Endodermal cell (in vitro differentiated cells): Measurements from ENCODE around the gene CSN3. TPM values are rescaled to one million over a fixed set of nuclear protein-coding genes. Genes with fewer than 3 reads are reported as not detected.
A peak's percentile ranks its signal among the peaks of the same experiment; 100 is the strongest.

Experiments used
- DNase-seq: peaks from one replicate; pipeline ENCODE4 v3.0.0-alpha.2; 2017
- H3K27ac ChIP-seq: 2 replicates; pipeline ENCODE4 v1.5.1; 2013; ENCODE audit warnings: mild to moderate bottlenecking, low read depth, low read length, moderate library complexity
- H3K27me3 ChIP-seq: 2 replicates; pipeline ENCODE4 v1.6.1; 2013; ENCODE audit warnings: mild to moderate bottlenecking, low read length, moderate library complexity; ENCODE audit not compliant: insufficient read depth, control insufficient read depth, poor library complexity, severe bottlenecking
- H3K36me3 ChIP-seq: 2 replicates; pipeline ENCODE4 v1.7.0; 2013; ENCODE audit warnings: mild to moderate bottlenecking, low read length, moderate library complexity; ENCODE audit not compliant: control insufficient read depth, insufficient read depth
- H3K4me1 ChIP-seq: one replicate; pipeline ENCODE4 v1.7.0; 2013; ENCODE audit warnings: low read length; ENCODE audit not compliant: control insufficient read depth, insufficient read depth
- H3K4me3 ChIP-seq: 2 replicates; pipeline ENCODE4 v1.5.1; 2013; ENCODE audit warnings: mild to moderate bottlenecking, low read length, moderate library complexity
- H3K9ac ChIP-seq: 2 replicates; pipeline ENCODE4 v1.6.1; 2013; ENCODE audit warnings: mild to moderate bottlenecking, low read length, moderate library complexity; ENCODE audit not compliant: poor library complexity, severe bottlenecking; ENCODE audit errors: extremely low read depth
- H3K9me3 ChIP-seq: 2 replicates; pipeline ENCODE4 v1.6.1; 2013; ENCODE audit warnings: mild to moderate bottlenecking, low read length, moderate library complexity; ENCODE audit not compliant: control insufficient read depth
- H3K27ac Mint-ChIP-seq: 2 replicates; pipeline ENCODE4 v1.8.0; 2020; ENCODE audit warnings: mixed read lengths
- H3K27me3 Mint-ChIP-seq: 2 replicates; pipeline ENCODE4 v1.8.0; 2021; ENCODE audit warnings: mild to moderate bottlenecking, mixed read lengths; ENCODE audit not compliant: insufficient read depth
- H3K36me3 Mint-ChIP-seq: 2 replicates; pipeline ENCODE4 v1.8.0; 2020; ENCODE audit warnings: low read depth, mixed read lengths
- H3K4me1 Mint-ChIP-seq: 2 replicates; pipeline ENCODE4 v1.8.0; 2020; ENCODE audit warnings: mixed read lengths
- H3K4me3 Mint-ChIP-seq: 2 replicates; pipeline ENCODE4 v1.8.0; 2020; ENCODE audit warnings: mild to moderate bottlenecking, moderate library complexity, mixed read lengths
- H3K9me3 Mint-ChIP-seq: 2 replicates; pipeline ENCODE4 v1.8.0; 2020; ENCODE audit warnings: mild to moderate bottlenecking, mixed read lengths
- WGBS, 2 experiments: methylation state at CpG; one replicate each; pipeline versions ENCODE4 v1.1.5 to v1.1.7; 2013; ENCODE audit warnings: missing lambda C conversion rate in 2 of 2, mixed read lengths in 1 of 2; ENCODE audit not compliant: insufficient coverage in 1 of 2, insufficient read length in 1 of 2; 5-methylcytosine and 5-hydroxymethylcytosine counted together
- total RNA-seq, 2 donors: library from RNA; stranded (reverse); fragmentation: NEBNext Ultra II Directional in 1 of 2; extraction: Animal tissue kit (Norgen Biotek cat#: 25700) in 1 of 2; gene quantifications; 2 replicates in 1 of 2; 3 replicates in 1 of 2; pipeline ENCODE4 v1.2.1, GENCODE V29; 2021
- TF ChIP-seq, protein P1 (sequence below): fragments of 200-600 bp; sonication (generic); conservative IDR thresholded peaks from 2 replicates; pipeline ENCODE4 v1.5.0; 2021; ENCODE audit warnings: antibody characterized with exemption, mild to moderate bottlenecking

The CSN3 gene
- total RNA-seq, 2 donors from 2014 or later, result not detected

DNA sequence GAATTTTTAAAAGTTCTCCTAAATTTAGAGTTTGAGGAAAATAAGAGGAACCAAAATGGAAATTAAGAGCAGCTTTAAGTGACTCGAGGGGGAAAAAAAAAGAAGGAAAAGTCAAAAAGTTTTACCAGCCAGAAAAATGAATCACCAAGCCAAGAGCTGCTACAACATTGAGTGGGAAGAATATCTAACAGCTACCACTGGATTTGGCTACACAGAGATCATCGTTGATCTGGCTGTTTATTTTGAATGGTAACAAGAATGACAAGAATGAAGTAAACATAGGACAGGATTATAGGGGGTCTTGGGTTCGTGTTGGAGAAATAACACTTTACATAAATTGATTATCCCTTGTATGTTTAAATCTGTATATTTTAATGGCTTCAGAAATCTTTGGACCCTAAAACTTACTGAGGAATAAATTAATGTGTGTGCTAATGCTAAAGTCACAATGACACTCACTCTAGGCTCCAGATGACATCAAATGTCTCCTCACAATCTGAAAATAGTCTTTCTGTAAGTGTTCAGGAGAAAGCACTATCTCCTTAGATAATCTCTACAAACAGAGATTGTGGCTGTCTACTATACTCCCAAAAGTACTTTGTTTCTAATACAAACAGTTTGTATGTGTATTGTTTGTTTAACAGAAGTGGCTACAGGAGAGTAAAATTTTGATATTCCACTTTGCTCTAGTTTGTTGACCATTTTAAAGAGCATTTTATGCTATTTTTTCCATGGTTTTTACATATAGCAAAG lies 3.1 kb upstream of the CSN3 start:
- H3K9ac ChIP-seq, result no peak overlapping the region
- Mint-ChIP-seq H3K4me1 (peaks cover 26% of the 10 kb centered on the region), H3K9me3 (no peaks in the 10 kb centered on the region), H3K27me3 (no peaks in the 10 kb centered on the region), H3K4me3 (no peak overlapping the region), H3K27ac (no peak overlapping the region), H3K36me3 (no peaks in the 10 kb centered on the region)
- no peaks in the 10 kb centered on the region for H3K27me3 ChIP-seq
- H3K27ac ChIP-seq, result no peak overlapping the region
- no peaks in the 10 kb centered on the region for H3K9me3 ChIP-seq
- H3K36me3 ChIP-seq, result no peaks in the 10 kb centered on the region
- peaks cover 10% of the 10 kb centered on the region for H3K4me1 ChIP-seq
- WGBS, 2 experiments, result 84% methylated on average over 2 of the region's 3 CpGs; no CpG with 5 or more reads in 1 of the 2 experiments
- TF ChIP-seq, protein P1, sequence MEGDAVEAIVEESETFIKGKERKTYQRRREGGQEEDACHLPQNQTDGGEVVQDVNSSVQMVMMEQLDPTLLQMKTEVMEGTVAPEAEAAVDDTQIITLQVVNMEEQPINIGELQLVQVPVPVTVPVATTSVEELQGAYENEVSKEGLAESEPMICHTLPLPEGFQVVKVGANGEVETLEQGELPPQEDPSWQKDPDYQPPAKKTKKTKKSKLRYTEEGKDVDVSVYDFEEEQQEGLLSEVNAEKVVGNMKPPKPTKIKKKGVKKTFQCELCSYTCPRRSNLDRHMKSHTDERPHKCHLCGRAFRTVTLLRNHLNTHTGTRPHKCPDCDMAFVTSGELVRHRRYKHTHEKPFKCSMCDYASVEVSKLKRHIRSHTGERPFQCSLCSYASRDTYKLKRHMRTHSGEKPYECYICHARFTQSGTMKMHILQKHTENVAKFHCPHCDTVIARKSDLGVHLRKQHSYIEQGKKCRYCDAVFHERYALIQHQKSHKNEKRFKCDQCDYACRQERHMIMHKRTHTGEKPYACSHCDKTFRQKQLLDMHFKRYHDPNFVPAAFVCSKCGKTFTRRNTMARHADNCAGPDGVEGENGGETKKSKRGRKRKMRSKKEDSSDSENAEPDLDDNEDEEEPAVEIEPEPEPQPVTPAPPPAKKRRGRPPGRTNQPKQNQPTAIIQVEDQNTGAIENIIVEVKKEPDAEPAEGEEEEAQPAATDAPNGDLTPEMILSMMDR, result no peak
- DNase-seq, result no peak
- H3K4me3 ChIP-seq, result peak overlapping the region; percentile 19

DNA sequence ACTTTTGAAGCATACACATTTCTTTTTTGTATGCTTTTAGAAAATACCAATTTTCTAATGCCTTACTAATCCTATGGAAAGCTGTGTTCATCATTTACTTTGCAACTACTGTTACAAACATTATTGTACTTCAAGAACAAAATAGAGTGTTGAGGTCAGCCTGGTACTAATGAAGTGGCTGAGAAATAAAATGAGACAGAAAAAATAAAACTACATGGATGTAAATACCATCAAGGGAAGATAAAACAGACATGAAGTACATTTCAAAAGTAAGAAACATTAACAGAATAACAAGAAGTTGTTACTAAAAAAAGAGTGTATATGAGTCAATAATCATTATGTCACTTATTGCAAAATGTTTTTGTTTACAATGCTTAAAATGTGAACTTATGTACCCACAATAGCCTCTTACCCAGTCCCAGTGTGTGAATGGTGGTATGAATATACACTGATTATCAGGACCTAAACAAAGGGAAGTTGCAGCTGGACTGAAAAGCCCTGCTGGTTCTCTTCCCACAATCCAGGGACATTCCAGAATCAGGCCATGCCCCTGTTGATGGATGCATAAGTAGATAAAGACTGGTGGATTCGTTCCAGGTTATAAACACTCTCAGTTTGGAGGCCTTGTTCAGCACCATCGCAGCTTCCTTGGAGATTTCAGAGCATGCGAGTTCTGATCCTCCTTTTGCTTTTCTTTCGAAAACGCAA lies 2.4 kb upstream of the CSN3 start:
- Histone ChIP-seq H3K9ac (no peak overlapping the region), H3K27ac (no peak overlapping the region), H3K4me1 (peaks cover 10% of the 10 kb centered on the region), H3K27me3 (no peaks in the 10 kb centered on the region), H3K4me3 (peak overlapping the region; percentile 0), H3K36me3 (no peaks in the 10 kb centered on the region), H3K9me3 (no peaks in the 10 kb centered on the region)
- Mint-ChIP-seq H3K27ac (peak overlapping the region; percentile 30), H3K4me3 (no peak overlapping the region), H3K4me1 (peaks cover 26% of the 10 kb centered on the region), H3K9me3 (no peaks in the 10 kb centered on the region), H3K36me3 (no peaks in the 10 kb centered on the region), H3K27me3 (no peaks in the 10 kb centered on the region)
- TF ChIP-seq, protein P1, result no peak
- no peak for DNase-seq
- WGBS, 2 experiments, result 83 to 96% methylated on average over 3 to 5 of the region's 5 CpGs

DNA sequence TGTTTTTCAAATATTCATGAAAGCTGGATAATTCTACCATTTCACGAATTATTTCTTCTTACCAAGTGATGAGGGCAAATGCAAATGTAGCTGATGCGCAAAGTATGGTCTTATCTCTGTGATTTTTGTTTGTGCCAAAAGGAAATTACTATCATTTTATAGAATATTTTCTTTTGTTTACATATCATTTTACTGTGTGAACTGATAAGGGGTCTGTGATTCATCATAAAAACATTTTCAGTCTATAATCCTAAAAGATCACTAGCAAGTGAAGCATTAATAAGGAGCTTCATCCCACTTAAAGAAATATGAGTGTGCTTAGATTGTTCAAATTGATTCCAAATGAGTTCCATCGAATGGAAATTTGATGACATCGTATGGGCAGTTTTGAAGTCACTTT lies 694 bp downstream of the CSN3 start:
- WGBS, 2 experiments, result 50 to 74% methylated on average over 2 to 4 of the region's 4 CpGs
- H3K4me1 Mint-ChIP-seq, result peaks cover 20% of the 10 kb centered on the region

More for the DNA sequence above, 694 bp downstream of the CSN3 start:
- no peaks in the 10 kb centered on the region for H3K27me3 Mint-ChIP-seq
- TF ChIP-seq, protein P1, result no peak
- H3K27ac Mint-ChIP-seq, result no peak overlapping the region
- Histone ChIP-seq H3K36me3 (no peaks in the 10 kb centered on the region), H3K27ac (no peak overlapping the region), H3K27me3 (no peaks in the 10 kb centered on the region), H3K4me3 (no peak overlapping the region), H3K9me3 (no peaks in the 10 kb centered on the region), H3K9ac (no peak overlapping the region), H3K4me1 (peaks cover 10% of the 10 kb centered on the region)
- H3K4me3 Mint-ChIP-seq, result no peak overlapping the region
- H3K9me3 Mint-ChIP-seq, result no peaks in the 10 kb centered on the region
- DNase-seq, result no peak
- no peaks in the 10 kb centered on the region for H3K36me3 Mint-ChIP-seq
